ENCODE results near the gene RPS6KB2.

Gene RPS6KB2

DNA sequence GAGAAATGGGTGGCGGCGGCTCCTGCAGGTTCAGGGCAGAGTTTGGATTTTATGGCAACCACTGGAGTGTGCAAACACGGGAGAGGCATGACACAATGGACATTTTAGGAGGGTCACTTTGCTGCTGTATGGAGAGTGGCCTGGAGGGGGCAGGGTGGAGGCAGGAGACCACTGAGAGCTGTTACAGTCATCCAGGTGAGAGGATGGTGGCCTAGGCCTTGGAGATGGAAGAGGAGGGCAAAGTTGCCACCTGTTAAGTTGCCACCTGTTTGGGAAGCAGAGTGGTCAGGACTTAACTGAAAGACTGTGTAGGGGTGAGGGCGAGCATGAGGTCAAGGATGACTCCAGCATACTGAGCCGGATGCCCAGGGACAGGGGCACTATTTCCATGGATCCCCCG, 38.8 kb upstream of the RPS6KB2 start:
- H3K4me3 ChIP-seq (ENCODE audit: low read depth in 1 of 5, low read length in 5 of 5), result no peak overlapping the region
- no peak overlapping the region for H3K27ac ChIP-seq (ENCODE audit: low read depth, low read length)
- peaks cover 0 to 3% (median 0%) of the 10 kb centered on the region in 5 donors for H3K27me3 ChIP-seq (ENCODE audit: control insufficient read depth in 5 of 5, insufficient read depth in 4 of 5, low read length in 5 of 5)
- peaks cover 0 to 9% (median 4%) of the 10 kb centered on the region in 5 donors for H3K36me3 ChIP-seq (ENCODE audit: control insufficient read depth in 5 of 5, insufficient read depth in 5 of 5, low read length in 5 of 5)
- H3K9me3 ChIP-seq (ENCODE audit: control insufficient read depth in 5 of 5, low read length in 5 of 5), result no peaks in the 10 kb centered on the region
- no peak overlapping the region for H3K9ac ChIP-seq (ENCODE audit: low read length in 5 of 5)
- peaks cover 1 to 26% (median 23%) of the 10 kb centered on the region in 5 donors for H3K4me1 ChIP-seq (ENCODE audit: control insufficient read depth in 5 of 5, insufficient read depth in 5 of 5, low read length in 5 of 5)

DNA sequence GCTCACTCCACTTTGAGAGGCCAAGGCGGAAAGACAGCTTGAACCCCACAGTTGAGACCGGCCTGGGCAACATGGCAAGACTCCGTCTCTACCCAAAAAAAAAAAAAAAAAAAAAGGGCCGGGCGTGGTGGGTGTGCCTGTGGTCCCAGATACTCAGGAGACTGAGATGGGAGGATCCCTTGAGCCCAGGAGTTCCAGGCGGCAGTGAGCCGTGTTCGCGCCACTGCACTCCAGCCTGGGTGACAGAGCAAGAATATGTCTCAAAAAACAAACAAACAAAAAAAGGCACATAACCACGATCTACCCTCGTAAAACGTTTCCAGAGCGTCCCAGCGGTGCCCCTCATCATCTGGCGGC, 37.4 kb upstream of the RPS6KB2 start:
- no peaks in the 10 kb centered on the region for H3K27me3 ChIP-seq (ENCODE audit: control insufficient read depth in 5 of 5, insufficient read depth in 4 of 5, low read length in 5 of 5)
- H3K9ac ChIP-seq (ENCODE audit: low read length in 5 of 5), result peak overlapping the region; percentile 85 to 92 (median 87)
- no peaks in the 10 kb centered on the region for H3K9me3 ChIP-seq (ENCODE audit: control insufficient read depth in 5 of 5, low read length in 5 of 5)
- peaks cover 1 to 26% (median 23%) of the 10 kb centered on the region in 5 donors for H3K4me1 ChIP-seq (ENCODE audit: control insufficient read depth in 5 of 5, insufficient read depth in 5 of 5, low read length in 5 of 5)
- peak overlapping the region; percentile 86 for H3K27ac ChIP-seq (ENCODE audit: low read depth, low read length)
- H3K4me3 ChIP-seq (ENCODE audit: low read depth in 1 of 5, low read length in 5 of 5), result peak overlapping the region; percentile 85 to 93 (median 88)
- H3K36me3 ChIP-seq (ENCODE audit: control insufficient read depth in 5 of 5, insufficient read depth in 5 of 5, low read length in 5 of 5), result peaks cover 0 to 16% (median 4%) of the 10 kb centered on the region in 5 donors

DNA sequence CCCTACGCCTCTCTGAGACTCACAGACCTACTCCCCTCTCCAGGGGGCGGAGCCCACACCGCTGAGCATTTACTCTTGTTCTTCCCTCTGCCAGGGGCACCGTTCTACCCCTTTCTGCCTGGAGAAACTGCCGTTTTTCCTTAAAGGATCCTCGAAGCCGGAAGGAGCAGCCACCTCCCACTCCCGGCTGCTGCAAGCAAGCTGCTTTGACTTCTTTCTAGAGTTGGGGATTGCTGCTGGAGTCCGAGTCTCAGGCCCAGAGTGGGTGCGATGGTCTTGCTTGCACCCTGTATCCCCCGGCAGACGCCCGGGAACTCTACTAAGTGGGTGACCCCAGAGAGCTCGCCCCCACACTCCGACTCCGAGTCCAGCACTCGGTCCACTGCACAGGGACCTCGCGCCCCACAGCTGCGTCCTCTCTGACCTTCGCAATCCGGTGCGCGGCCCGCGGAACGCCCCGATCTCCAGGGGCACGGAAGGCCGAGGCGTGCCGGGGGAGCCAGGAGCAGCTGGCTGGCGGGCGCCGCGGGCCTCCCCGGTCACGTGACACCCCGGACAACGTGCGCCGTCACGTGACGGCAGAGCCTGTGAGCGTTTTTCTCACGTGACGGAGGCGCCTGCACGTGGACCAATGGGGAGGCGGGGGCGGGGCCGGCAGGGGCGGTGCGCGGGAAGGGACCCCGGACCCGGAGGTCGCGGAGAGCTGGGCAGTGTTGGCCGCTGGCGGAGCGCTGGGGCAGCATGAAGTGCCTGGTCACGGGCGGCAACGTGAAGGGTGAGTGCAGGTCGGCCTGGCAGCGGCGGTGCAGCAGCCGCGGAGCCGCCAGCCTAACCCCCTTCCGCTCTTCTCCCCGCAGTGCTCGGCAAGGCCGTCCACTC, 36.8 kb upstream of the RPS6KB2 start, which contains the start of gene RAD9A:
RAD9A (plus strand) TSS at position 683 of the 879 bp plus-strand sequence; CDS start at position 742, 59 bp downstream.
- Histone ChIP-seq H3K4me1 (ENCODE audit: control insufficient read depth in 5 of 5, insufficient read depth in 5 of 5, low read length in 5 of 5) (peaks cover 1 to 28% (median 25%) of the 10 kb centered on the region in 5 donors), H3K9me3 (ENCODE audit: control insufficient read depth in 5 of 5, low read length in 5 of 5) (no peaks in the 10 kb centered on the region), H3K27me3 (ENCODE audit: control insufficient read depth in 5 of 5, insufficient read depth in 4 of 5, low read length in 5 of 5) (no peaks in the 10 kb centered on the region), H3K4me3 (ENCODE audit: low read depth in 1 of 5, low read length in 5 of 5) (peak within 1 kb of the TSS; percentile 85 to 93 (median 88)), H3K9ac (ENCODE audit: low read length in 5 of 5) (peak within 1 kb of the TSS; percentile 85 to 92 (median 87)), H3K36me3 (ENCODE audit: control insufficient read depth in 5 of 5, insufficient read depth in 5 of 5, low read length in 5 of 5) (peaks cover 0 to 22% (median 7%) of the 10 kb centered on the region in 5 donors), H3K27ac (ENCODE audit: low read depth, low read length) (peak within 1 kb of the TSS; percentile 86)

DNA sequence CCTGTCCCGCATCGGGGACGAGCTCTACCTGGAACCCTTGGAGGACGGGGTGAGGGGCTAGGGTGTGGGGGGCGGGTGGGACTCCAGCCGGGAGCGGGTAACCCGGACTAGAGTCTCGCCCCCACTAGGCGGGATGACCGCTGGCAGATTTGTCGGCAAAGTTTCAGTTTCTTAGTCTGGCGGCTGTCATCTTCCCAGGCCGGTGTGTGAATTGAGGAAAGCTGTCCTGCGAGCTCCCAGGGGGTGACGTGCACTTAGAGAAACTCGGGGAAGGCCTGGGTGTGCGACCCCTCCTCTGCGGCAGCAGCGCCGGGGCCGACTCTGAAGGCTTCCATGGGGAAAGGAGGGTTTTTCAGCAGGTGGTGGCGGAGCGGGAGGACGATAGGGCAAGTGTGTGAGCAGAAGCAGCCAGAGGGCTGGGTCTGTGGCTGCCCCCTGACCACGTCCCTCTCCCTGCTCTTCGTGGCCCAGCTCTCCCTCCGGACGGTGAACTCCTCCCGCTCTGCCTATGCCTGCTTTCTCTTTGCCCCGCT, 36.0 kb upstream of the RPS6KB2 start:
- Histone ChIP-seq H3K4me1 (ENCODE audit: control insufficient read depth in 5 of 5, insufficient read depth in 5 of 5, low read length in 5 of 5) (peaks cover 1 to 30% (median 26%) of the 10 kb centered on the region in 5 donors), H3K4me3 (ENCODE audit: low read depth in 1 of 5, low read length in 5 of 5) (peak overlapping the region; percentile 31 to 93 (median 87)), H3K9me3 (ENCODE audit: control insufficient read depth in 5 of 5, low read length in 5 of 5) (no peaks in the 10 kb centered on the region), H3K36me3 (ENCODE audit: control insufficient read depth in 5 of 5, insufficient read depth in 5 of 5, low read length in 5 of 5) (peaks cover 0 to 28% (median 7%) of the 10 kb centered on the region in 5 donors), H3K9ac (ENCODE audit: low read length in 5 of 5) (peak overlapping the region; percentile 63 to 84 (median 78)), H3K27me3 (ENCODE audit: control insufficient read depth in 5 of 5, insufficient read depth in 4 of 5, low read length in 5 of 5) (no peaks in the 10 kb centered on the region), H3K27ac (ENCODE audit: low read depth, low read length) (peak overlapping the region; percentile 69)

DNA sequence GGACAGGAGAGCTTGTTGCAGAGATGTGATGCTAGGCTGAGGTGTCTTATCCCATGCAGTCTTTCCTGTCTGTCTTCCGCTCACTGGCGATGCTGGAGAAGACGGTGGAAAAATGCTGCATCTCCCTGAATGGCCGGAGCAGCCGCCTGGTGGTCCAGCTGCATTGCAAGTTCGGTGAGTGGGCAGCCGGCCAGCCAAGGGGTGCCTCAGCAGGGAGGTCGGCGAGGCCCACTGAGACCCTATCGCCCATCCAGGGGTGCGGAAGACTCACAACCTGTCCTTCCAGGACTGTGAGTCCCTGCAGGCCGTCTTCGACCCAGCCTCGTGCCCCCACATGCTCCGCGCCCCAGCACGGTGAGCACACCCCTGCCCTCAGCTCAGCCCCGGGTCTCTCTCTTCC, 34.9 kb upstream of the RPS6KB2 start:
- Histone ChIP-seq H3K27me3 (ENCODE audit: control insufficient read depth in 5 of 5, insufficient read depth in 4 of 5, low read length in 5 of 5) (no peaks in the 10 kb centered on the region), H3K9me3 (ENCODE audit: control insufficient read depth in 5 of 5, low read length in 5 of 5) (no peaks in the 10 kb centered on the region), H3K4me1 (ENCODE audit: control insufficient read depth in 5 of 5, insufficient read depth in 5 of 5, low read length in 5 of 5) (peaks cover 3 to 42% (median 37%) of the 10 kb centered on the region in 5 donors), H3K9ac (ENCODE audit: low read length in 5 of 5) (no peak overlapping the region), H3K4me3 (ENCODE audit: low read depth in 1 of 5, low read length in 5 of 5) (no peak overlapping the region), H3K27ac (ENCODE audit: low read depth, low read length) (no peak overlapping the region), H3K36me3 (ENCODE audit: control insufficient read depth in 5 of 5, insufficient read depth in 5 of 5, low read length in 5 of 5) (peaks cover 0 to 40% (median 18%) of the 10 kb centered on the region in 5 donors)

DNA sequence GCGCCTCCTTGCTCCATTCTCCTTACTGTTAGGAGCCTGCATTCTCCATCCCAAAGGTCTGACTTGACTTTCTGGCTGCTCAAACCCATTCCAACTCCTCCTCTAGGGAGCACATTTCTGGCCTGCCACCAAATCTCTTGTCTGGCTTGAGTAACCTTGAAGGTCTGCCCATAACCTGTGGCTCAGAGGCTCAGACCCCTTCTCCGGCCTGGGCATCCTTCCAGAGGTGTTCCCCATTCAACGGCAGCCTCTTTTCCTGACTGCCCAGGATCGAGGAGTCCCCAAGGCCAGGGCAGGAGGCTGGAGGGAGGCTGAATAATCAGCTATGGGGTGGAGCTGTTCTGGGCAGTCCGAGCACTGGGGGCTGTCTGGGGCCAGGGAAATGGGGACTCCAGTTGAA, 34.3 kb upstream of the RPS6KB2 start:
- Histone ChIP-seq H3K9me3 (ENCODE audit: control insufficient read depth in 5 of 5, low read length in 5 of 5) (no peaks in the 10 kb centered on the region), H3K4me1 (ENCODE audit: control insufficient read depth in 5 of 5, insufficient read depth in 5 of 5, low read length in 5 of 5) (peaks cover 3 to 47% (median 41%) of the 10 kb centered on the region in 5 donors), H3K4me3 (ENCODE audit: low read depth in 1 of 5, low read length in 5 of 5) (no peak overlapping the region), H3K9ac (ENCODE audit: low read length in 5 of 5) (no peak overlapping the region), H3K36me3 (ENCODE audit: control insufficient read depth in 5 of 5, insufficient read depth in 5 of 5, low read length in 5 of 5) (peaks cover 0 to 45% (median 24%) of the 10 kb centered on the region in 5 donors), H3K27me3 (ENCODE audit: control insufficient read depth in 5 of 5, insufficient read depth in 4 of 5, low read length in 5 of 5) (no peaks in the 10 kb centered on the region), H3K27ac (ENCODE audit: low read depth, low read length) (no peak overlapping the region)

DNA sequence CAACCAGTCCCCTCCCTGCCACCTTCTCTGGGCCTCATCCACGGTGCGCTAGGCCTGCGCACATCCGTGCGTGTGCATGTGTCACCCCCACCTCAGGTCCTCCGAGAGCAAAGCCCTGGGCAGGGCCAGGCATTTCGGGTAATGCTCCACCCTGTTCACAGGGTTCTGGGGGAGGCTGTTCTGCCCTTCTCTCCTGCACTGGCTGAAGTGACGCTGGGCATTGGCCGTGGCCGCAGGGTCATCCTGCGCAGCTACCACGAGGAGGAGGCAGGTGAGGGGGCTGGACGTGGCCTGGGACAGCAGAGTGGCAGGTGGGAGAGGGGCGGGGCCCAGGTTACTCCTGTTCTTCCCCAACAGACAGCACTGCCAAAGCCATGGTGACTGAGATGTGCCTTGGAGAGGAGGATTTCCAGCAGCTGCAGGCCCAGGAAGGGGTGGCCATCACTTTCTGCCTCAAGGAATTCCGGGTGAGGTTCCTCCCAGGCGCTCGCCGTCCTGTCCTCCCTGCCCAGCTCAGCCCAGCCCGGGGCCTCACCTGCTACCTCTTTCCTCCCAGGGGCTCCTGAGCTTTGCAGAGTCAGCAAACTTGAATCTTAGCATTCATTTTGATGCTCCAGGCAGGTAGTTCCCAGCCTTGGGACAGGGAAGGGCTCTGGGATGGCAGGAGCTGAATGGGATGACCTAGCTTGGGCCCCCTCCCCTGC, 32.6 kb upstream of the RPS6KB2 start:
- Histone ChIP-seq H3K9me3 (ENCODE audit: control insufficient read depth in 5 of 5, low read length in 5 of 5) (no peaks in the 10 kb centered on the region), H3K4me3 (ENCODE audit: low read depth in 1 of 5, low read length in 5 of 5) (no peak overlapping the region), H3K4me1 (ENCODE audit: control insufficient read depth in 5 of 5, insufficient read depth in 5 of 5, low read length in 5 of 5) (peaks cover 8 to 60% (median 54%) of the 10 kb centered on the region in 5 donors), H3K27ac (ENCODE audit: low read depth, low read length) (no peak overlapping the region), H3K36me3 (ENCODE audit: control insufficient read depth in 5 of 5, insufficient read depth in 5 of 5, low read length in 5 of 5) (peaks cover 0 to 51% (median 30%) of the 10 kb centered on the region in 5 donors), H3K27me3 (ENCODE audit: control insufficient read depth in 5 of 5, insufficient read depth in 4 of 5, low read length in 5 of 5) (no peaks in the 10 kb centered on the region), H3K9ac (ENCODE audit: low read length in 5 of 5) (no peak overlapping the region)

DNA sequence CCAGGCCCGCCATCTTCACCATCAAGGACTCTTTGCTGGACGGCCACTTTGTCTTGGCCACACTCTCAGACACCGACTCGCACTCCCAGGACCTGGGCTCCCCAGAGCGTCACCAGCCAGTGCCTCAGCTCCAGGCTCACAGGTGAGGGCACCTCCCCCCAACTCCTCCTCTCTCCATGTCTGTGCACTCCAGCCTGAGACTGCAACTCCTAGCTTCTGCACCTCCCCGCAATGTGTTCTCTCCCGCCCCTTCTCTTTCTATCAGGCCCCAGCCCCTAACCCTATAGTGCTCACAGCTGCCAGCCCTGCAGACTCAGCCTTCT, 32.1 kb upstream of the RPS6KB2 start:
- peaks cover 0 to 51% (median 30%) of the 10 kb centered on the region in 5 donors for H3K36me3 ChIP-seq (ENCODE audit: control insufficient read depth in 5 of 5, insufficient read depth in 5 of 5, low read length in 5 of 5)
- H3K4me1 ChIP-seq (ENCODE audit: control insufficient read depth in 5 of 5, insufficient read depth in 5 of 5, low read length in 5 of 5), result peaks cover 8 to 60% (median 54%) of the 10 kb centered on the region in 5 donors

DNA sequence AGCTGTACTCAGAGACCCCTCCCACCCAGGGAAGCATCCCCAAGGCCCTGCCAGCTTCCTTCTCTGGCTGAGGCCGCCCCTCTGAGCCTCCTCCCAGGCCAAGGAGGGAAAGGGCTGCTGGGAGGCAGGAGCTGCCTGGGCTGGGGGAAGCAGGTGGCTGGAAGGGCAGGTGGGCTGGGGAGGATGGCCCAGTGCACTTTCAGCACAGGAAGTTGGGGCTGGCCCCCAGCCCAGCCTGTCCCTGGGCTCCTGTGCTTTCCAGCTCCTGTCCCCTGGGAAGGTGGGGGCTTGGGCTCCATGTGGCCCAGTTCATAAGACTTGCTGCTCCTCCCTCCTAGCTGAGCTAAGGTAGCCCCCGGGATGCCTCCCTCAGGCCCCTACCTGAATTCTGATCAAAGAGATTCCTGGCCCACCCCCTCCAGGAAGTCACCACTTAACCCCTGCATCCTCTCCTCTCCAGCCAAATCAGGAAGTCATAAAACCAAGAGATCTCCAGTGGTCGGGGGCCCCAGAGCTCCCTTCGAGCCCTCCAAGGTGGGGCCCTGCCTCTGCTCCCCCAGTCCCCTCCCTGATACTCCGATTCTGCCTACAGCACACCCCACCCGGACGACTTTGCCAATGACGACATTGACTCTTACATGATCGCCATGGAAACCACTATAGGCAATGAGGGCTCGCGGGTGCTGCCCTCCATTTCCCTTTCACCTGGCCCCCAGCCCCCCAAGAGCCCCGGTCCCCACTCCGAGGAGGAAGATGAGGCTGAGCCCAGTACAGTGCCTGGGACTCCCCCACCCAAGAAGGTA, 31.5 kb upstream of the RPS6KB2 start:
- Histone ChIP-seq H3K36me3 (ENCODE audit: control insufficient read depth in 5 of 5, insufficient read depth in 5 of 5, low read length in 5 of 5) (peaks cover 0 to 51% (median 30%) of the 10 kb centered on the region in 5 donors), H3K4me3 (ENCODE audit: low read depth in 1 of 5, low read length in 5 of 5) (no peak overlapping the region), H3K9me3 (ENCODE audit: control insufficient read depth in 5 of 5, low read length in 5 of 5) (no peaks in the 10 kb centered on the region), H3K9ac (ENCODE audit: low read length in 5 of 5) (no peak overlapping the region), H3K27me3 (ENCODE audit: control insufficient read depth in 5 of 5, insufficient read depth in 4 of 5, low read length in 5 of 5) (no peaks in the 10 kb centered on the region), H3K27ac (ENCODE audit: low read depth, low read length) (no peak overlapping the region), H3K4me1 (ENCODE audit: control insufficient read depth in 5 of 5, insufficient read depth in 5 of 5, low read length in 5 of 5) (peaks cover 8 to 57% (median 51%) of the 10 kb centered on the region in 5 donors)

More for the DNA sequence above, 32.1 kb upstream of the RPS6KB2 start:
- H3K27me3 ChIP-seq (ENCODE audit: control insufficient read depth in 5 of 5, insufficient read depth in 4 of 5, low read length in 5 of 5), result no peaks in the 10 kb centered on the region
- H3K27ac ChIP-seq (ENCODE audit: low read depth, low read length), result no peak overlapping the region
- no peak overlapping the region for H3K9ac ChIP-seq (ENCODE audit: low read length in 5 of 5)
- no peaks in the 10 kb centered on the region for H3K9me3 ChIP-seq (ENCODE audit: control insufficient read depth in 5 of 5, low read length in 5 of 5)
- H3K4me3 ChIP-seq (ENCODE audit: low read depth in 1 of 5, low read length in 5 of 5), result no peak overlapping the region

Measured in subcutaneous abdominal adipose tissue (tissue), 5 donors.